ENCODE results near the gene RNF224. TPM values are rescaled to one million over a fixed set of nuclear protein-coding genes. Genes with fewer than 3 reads are reported as not detected.
A peak's percentile ranks its signal among the peaks of the same experiment; 100 is the strongest.

RNF224 gene
- polyA plus RNA-seq, 1 of the 3 experiments (the other 2 are of a cell fraction) = 0.03 TPM

GRCh38 chr9:137223078-137223970, 4.0 kb upstream of the RNF224 start:
- Histone ChIP-seq H3K9me3 (no peaks in the 10 kb centered on the region), H2AFZ (ENCODE audit: low read depth) (peak overlapping the region; percentile 91), H3K27me3 (ENCODE audit: insufficient read depth) (no peaks in the 10 kb centered on the region), H3K9ac (peak overlapping the region; percentile 82), H3K79me2 (ENCODE audit: insufficient read depth) (no peaks in the 10 kb centered on the region), H3K4me2 (peak overlapping the region; percentile 99), H3F3A (replicated peaks; ENCODE audit: insufficient read depth) (peaks cover 16% of the 10 kb centered on the region), H3K27ac (ENCODE audit: low read depth in 2 of 2, low read length in 1 of 2) (peak overlapping the region; percentile 75 to 86), H3K4me3 (ENCODE audit: low read depth in 2 of 2, low read length in 1 of 2) (peak overlapping the region; percentile 69 to 92), H3K4me1 (ENCODE audit: control insufficient read depth in 1 of 2, insufficient read depth in 2 of 2, low read depth in 1 of 2, low read length in 1 of 2) (peaks cover 5 to 41% of the 10 kb centered on the region in 2 experiments; a peak in 1 of 4 replicates), H4K20me1 (ENCODE audit: insufficient read depth) (no peaks in the 10 kb centered on the region), H3K9me2 (no peaks in the 10 kb centered on the region), H3K36me3 (replicated peaks in 1 of 2; ENCODE audit: control insufficient read depth in 1 of 2, insufficient read depth in 2 of 2, low read length in 1 of 2) (no peaks in the 10 kb centered on the region)
- ChIA-PET POLR2A (interaction anchor here (0.8 to 3.4 kb wide), 9 partner anchors 17 to 136 kb away, joined by 3 to 18 read pairs (median 4); partner anchors contain the start of genes ANAPC2, MAN1B1, NDOR1 and SSNA1), CTCF (interaction anchor here (0.6 to 7.7 kb wide), 10 partner anchors 14 to 177 kb away, joined by 3 to 95 read pairs (median 5); partner anchors contain the start of genes ANAPC2, NELFB, NPDC1 and SSNA1)
- DNase-seq = peak; percentile 99
- 2% methylated on average over 20 of the region's 63 CpGs for WGBS (ENCODE audit: low lambda C conversion rate)
- TF ChIP-seq RCOR1 (IDR thresholded peaks at IDR 0.05; ENCODE audit: low read length) (no peak), FOXM1 (IDR thresholded peaks at IDR 0.05; ENCODE audit: low read depth) (no peak), TCF12 (IDR thresholded peaks at IDR 0.05) (no peak), TEAD4 (IDR thresholded peaks at IDR 0.05; ENCODE audit: borderline replicate concordance, insufficient read depth) (no peak), EP300 (IDR thresholded peaks at IDR 0.05; ENCODE audit: borderline replicate concordance in 1 of 2, low read depth in 1 of 2, low read length in 1 of 2) (no peak), REST (IDR thresholded peaks at IDR 0.05; ENCODE audit: low read depth, low read length) (no peak), FOXJ3 (CRISPR knock-in tag; IDR thresholded peaks at IDR 0.05) (no peak), TAF1 (IDR thresholded peaks at IDR 0.05; ENCODE audit: borderline replicate concordance, low read depth, low read length) (peak; percentile 62; the same call in 1 of the 2 replicates), CTCF (IDR thresholded peaks at IDR 0.05) (no peak), USF1 (IDR thresholded peaks at IDR 0.05; ENCODE audit: borderline replicate concordance, low read depth) (no peak), ELF1 (IDR thresholded peaks at IDR 0.05) (peak; percentile 73), RAD21 (IDR thresholded peaks at IDR 0.05; ENCODE audit: low read length) (no peak), SMC3 (IDR thresholded peaks at IDR 0.05; ENCODE audit: low read depth, low read length) (no peak), GATA2 (CRISPR knock-in tag; IDR thresholded peaks at IDR 0.05) (no peak), FOSL2 (IDR thresholded peaks at IDR 0.05; ENCODE audit: borderline replicate concordance, low read depth) (no peak), EZH2phosphoT487 (IDR thresholded peaks at IDR 0.05; ENCODE audit: borderline replicate concordance, low read depth) (no peak), RXRA (IDR thresholded peaks at IDR 0.05; ENCODE audit: borderline replicate concordance, low read depth) (no peak), NRF1 (IDR thresholded peaks at IDR 0.05; ENCODE audit: low read depth, low read length) (peak; percentile 81), USF2 (IDR thresholded peaks at IDR 0.05; ENCODE audit: borderline replicate concordance, low read depth, low read length) (no peak), POLR2AphosphoS5 (IDR thresholded peaks at IDR 0.05; ENCODE audit: low read depth, low read length) (peak; percentile 65), MEF2A (IDR thresholded peaks at IDR 0.05; ENCODE audit: borderline replicate concordance, low read depth) (no peak), SIN3A (IDR thresholded peaks at IDR 0.05; ENCODE audit: borderline replicate concordance, low read depth, low read length) (0 out of 2 replicates have a peak, but pooled peaks have one; percentile 34), YY1 (IDR thresholded peaks at IDR 0.05; ENCODE audit: low read depth) (peak; percentile 47; the same call in 1 of the 2 replicates), NFIC (IDR thresholded peaks at IDR 0.05; ENCODE audit: borderline replicate concordance) (no peak), GABPA (IDR thresholded peaks at IDR 0.05; ENCODE audit: low read depth) (peak; percentile 90)

Data from SK-N-SH (cell line).